KMS-11 (cell line): ENCODE measurements around the gene ZNF670.

Experiments used
- H2AFZ ChIP-seq: fragments of 200-600 bp; sonication (generic); 2 replicates; pipeline ENCODE4 v1.6.1; 2016; ENCODE audit warnings: antibody characterized with exemption, mixed run types, low read depth
- H3K27ac ChIP-seq: fragments of 200-600 bp; sonication (generic); 2 replicates; pipeline ENCODE4 v1.6.1; 2016; ENCODE audit warnings: mild to moderate bottlenecking, mixed run types
- H3K27me3 ChIP-seq: fragments of 200-600 bp; sonication (generic); 2 replicates; pipeline ENCODE4 v1.6.1; 2017; ENCODE audit warnings: mild to moderate bottlenecking, low read depth, mixed run types, moderate library complexity; ENCODE audit not compliant: insufficient read depth
- H3K36me3 ChIP-seq: fragments of 200-600 bp; sonication (generic); 2 replicates; pipeline ENCODE4 v1.6.1; 2017; ENCODE audit warnings: mild to moderate bottlenecking, mixed run types; ENCODE audit not compliant: insufficient read depth
- H3K4me1 ChIP-seq: fragments of 200-600 bp; sonication (generic); 2 replicates; pipeline ENCODE4 v1.6.1; 2016; ENCODE audit warnings: mild to moderate bottlenecking, low read depth, mixed run types; ENCODE audit not compliant: poor library complexity, severe bottlenecking
- H3K4me2 ChIP-seq: fragments of 200-600 bp; sonication (generic); 2 replicates; pipeline ENCODE4 v1.7.0; 2016; ENCODE audit warnings: mild to moderate bottlenecking, mixed run types
- H3K4me3 ChIP-seq: fragments of 200-600 bp; sonication (generic); IDR thresholded peaks from 2 replicates; pipeline ENCODE4 v1.6.1; 2017; ENCODE audit warnings: low read depth, low read length, mixed read lengths; ENCODE audit not compliant: insufficient read depth
- H3K79me2 ChIP-seq: fragments of 200-600 bp; sonication (generic); 2 replicates; pipeline ENCODE4 v1.6.1; 2016; ENCODE audit warnings: low read depth, mixed run types; ENCODE audit not compliant: insufficient read depth
- H3K9ac ChIP-seq: fragments of 200-600 bp; sonication (generic); 2 replicates; pipeline ENCODE4 v1.6.1; 2016; ENCODE audit warnings: mild to moderate bottlenecking, mixed run types
- H4K20me1 ChIP-seq: fragments of 200-600 bp; sonication (generic); 2 replicates; pipeline ENCODE4 v1.6.1; 2016; ENCODE audit warnings: mild to moderate bottlenecking, mixed run types; ENCODE audit not compliant: insufficient read depth
- CTCF ChIP-seq: fragments of 200-600 bp; sonication (generic); conservative IDR thresholded peaks from 2 replicates; pipeline ENCODE4 v1.6.1; 2017; ENCODE audit warnings: low read depth, mild to moderate bottlenecking, antibody characterized with exemption, low read length, moderate library complexity, mixed read lengths

ZNF670 gene

GRCh38 chr1:247100676-247101279 is 22.2 kb upstream of the ZNF670 start:
- H3K36me3 ChIP-seq = peaks cover 22% of the 10 kb centered on the region
- TF ChIP-seq CTCF = no peak
- H3K4me3 ChIP-seq = no peak overlapping the region
- no peak overlapping the region for H3K9ac ChIP-seq
- no peak overlapping the region for H3K27ac ChIP-seq
- H2AFZ ChIP-seq = no peak overlapping the region
- H4K20me1 ChIP-seq = no peaks in the 10 kb centered on the region
- no peak overlapping the region for H3K4me2 ChIP-seq
- peaks cover 5% of the 10 kb centered on the region; the same call in 1 of the 2 replicates for H3K79me2 ChIP-seq
- no peaks in the 10 kb centered on the region for H3K27me3 ChIP-seq
- H3K4me1 ChIP-seq = no peaks in the 10 kb centered on the region

GRCh38 chr1:247096958-247097357 is 18.3 kb upstream of the ZNF670 start:
- H2AFZ ChIP-seq = no peak overlapping the region
- H3K36me3 ChIP-seq = peaks cover 17% of the 10 kb centered on the region
- no peak overlapping the region for H3K27ac ChIP-seq
- H3K27me3 ChIP-seq = no peaks in the 10 kb centered on the region
- no peaks in the 10 kb centered on the region for H4K20me1 ChIP-seq
- no peak overlapping the region for H3K9ac ChIP-seq
- no peak for TF ChIP-seq CTCF
- H3K79me2 ChIP-seq = no peaks in the 10 kb centered on the region
- H3K4me2 ChIP-seq = no peak overlapping the region
- H3K4me1 ChIP-seq = no peaks in the 10 kb centered on the region
- H3K4me3 ChIP-seq = no peak overlapping the region

- Histone ChIP-seq H3K4me2 (no peak overlapping the region), H3K27ac (no peak overlapping the region), H3K36me3 (peaks cover 12% of the 10 kb centered on the region), H2AFZ (no peak overlapping the region), H3K4me1 (no peaks in the 10 kb centered on the region), H3K9ac (no peak overlapping the region), H3K27me3 (no peaks in the 10 kb centered on the region), H3K4me3 (no peak overlapping the region), H4K20me1 (no peaks in the 10 kb centered on the region), H3K79me2 (no peaks in the 10 kb centered on the region)
- no peak for TF ChIP-seq CTCF
Measured at GRCh38 chr1:247096544-247096943, 17.9 kb upstream of the ZNF670 start.

GRCh38 chr1:247096112-247096511 is 17.5 kb upstream of the ZNF670 start:
- H3K4me2 ChIP-seq = no peak overlapping the region
- no peak overlapping the region for H3K9ac ChIP-seq
- H3K4me1 ChIP-seq = no peaks in the 10 kb centered on the region
- no peak overlapping the region for H3K4me3 ChIP-seq
- peaks cover 11% of the 10 kb centered on the region for H3K36me3 ChIP-seq
- H4K20me1 ChIP-seq = no peaks in the 10 kb centered on the region
- no peaks in the 10 kb centered on the region for H3K27me3 ChIP-seq
- H2AFZ ChIP-seq = no peak overlapping the region
- no peak overlapping the region for H3K27ac ChIP-seq
- no peaks in the 10 kb centered on the region for H3K79me2 ChIP-seq
- TF ChIP-seq CTCF = no peak
